Posterior cingulate gyrus (tissue), 11 donors: ENCODE results near the gene DSCAML1.
A peak's percentile ranks its signal among the peaks of the same experiment; 100 is the strongest.

Experiments
- DNase-seq, 10 donors: peaks; one replicate each; pipeline versions ENCODE4 v3.0.0 to v3.0.0-alpha.2; 2020 to 2021; ENCODE audit warnings: mixed read lengths in 3 of 10
- intact Hi-C: fragments of 100-400 bp; cut with DNase I; formaldehyde crosslinking; loops from one replicate; pipeline ENCODE4 v1.15.1; 2023

Gene DSCAML1

DNA sequence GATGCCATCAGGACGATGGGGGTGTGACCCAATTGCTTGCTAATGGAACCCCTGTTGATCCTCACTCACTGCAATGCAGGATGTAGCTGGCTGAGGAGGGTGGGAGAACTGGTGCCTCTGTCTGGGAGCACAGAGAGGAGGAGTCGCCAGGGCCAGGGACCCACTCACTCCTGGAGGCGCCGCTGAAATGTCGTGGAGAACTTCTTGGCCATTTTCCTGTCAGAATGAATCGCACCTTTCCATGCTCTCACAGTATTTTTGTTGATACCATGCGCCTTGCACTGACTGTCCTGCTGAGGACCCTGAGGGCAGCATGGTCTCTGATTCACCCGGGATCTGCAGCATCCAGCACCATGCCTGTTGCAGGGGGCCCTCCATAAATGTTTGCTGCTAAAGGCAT is 211.4 kb downstream of the DSCAML1 start:
- intact Hi-C loops = no loop called here
- peak in 1 of 10 donors; percentile 56 for DNase-seq

DNA sequence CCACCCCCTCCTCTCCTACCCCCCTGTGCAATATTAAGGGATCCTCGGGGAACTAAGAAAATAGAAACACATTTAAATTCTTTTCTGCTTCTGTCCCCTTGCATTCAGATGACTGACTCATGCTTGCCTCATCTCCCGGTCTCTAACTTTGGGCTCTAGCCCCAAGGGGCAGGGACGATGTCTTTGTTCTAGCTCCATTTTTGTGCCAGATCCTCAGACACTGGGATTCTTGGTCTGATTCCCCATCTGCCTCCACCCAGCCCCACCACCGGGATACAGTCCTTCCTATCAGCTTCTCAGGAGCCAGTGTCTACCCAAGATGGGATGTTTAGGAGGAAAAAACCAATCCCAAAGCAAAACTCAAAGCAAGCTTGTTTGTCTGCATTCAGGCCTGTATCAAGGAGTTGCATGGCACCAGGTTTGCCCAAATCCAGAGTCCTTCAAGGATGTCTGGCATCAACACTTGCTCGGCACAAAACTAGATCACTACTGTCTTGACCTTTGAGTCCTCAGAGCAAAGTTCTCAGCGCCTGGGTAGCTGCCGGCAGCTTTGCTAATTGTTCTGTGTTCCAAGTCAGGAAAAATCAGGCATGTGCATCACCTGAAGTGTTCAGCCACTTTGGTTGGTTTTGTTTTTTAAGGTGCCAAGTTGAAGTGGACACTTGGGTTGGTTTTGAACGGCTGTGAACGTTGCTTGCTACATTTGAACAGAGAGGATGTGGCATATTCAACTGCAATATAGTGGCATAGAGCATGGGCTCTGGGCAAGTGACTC is 212.8 kb downstream of the DSCAML1 start:
- intact Hi-C loops = no loop called here
- peak in 2 of 10 donors; percentile 9 to 61 for DNase-seq

DNA sequence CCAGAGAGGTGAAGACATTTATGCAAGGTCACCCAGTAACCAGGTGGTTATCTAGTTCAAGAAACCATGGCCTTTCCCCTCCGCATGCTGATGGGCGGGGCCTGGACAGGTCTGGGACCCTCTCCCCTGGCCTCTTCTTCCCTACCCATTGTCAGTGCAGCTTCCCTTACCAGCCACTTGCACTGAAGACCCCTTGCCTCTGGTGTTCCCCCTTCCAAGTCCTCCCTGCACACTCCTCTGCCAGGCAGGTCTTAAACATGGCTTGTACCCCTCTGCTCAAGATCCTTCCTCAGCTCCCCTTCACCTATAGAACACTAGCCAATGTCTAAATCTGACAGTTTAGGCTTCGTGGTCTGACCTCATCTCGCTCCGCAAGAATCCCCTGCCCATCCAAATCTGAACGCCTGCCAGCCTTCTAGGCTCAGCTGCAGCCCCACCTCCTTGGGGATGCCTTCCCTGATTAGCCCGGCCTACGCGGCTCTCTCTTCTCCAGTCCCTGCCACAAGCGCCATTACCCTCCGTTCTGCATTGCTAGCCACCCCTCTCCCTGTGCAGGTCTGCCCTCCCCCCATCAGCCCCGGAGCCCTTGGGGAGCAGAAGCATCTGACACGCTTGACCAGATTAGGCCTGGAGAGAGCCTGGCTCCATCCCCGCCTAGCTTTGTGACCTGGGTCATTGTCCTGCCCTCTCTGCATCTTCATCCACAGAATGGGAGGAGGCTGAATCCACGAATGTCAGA is 213.8 kb downstream of the DSCAML1 start:
- peak in 5 of 10 donors; percentile 45 to 94 (median 46) for DNase-seq
- intact Hi-C loops = no loop called here

DNA sequence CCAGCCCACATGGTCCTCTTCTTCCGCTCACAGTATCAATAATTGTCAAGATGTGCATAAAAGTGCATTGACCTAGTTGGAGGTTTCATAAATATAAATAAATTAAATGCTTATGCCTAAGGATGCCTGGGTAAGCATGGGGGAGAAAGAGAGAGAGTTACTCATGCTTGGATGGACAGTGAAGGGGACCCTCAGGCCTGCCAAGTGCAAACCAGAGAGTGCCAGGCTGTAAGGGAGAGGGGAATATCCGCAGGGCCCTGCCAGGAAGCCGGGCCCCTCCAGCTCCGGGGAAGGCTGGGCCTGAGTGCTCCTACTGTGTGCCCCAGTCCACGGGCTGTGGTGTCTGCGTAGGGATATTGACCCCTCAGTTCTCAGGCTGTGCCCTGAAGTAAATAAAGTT is 214.6 kb downstream of the DSCAML1 start:
- peak in 1 of 10 donors; percentile 63 for DNase-seq
- intact Hi-C loops = no loop called here

DNA sequence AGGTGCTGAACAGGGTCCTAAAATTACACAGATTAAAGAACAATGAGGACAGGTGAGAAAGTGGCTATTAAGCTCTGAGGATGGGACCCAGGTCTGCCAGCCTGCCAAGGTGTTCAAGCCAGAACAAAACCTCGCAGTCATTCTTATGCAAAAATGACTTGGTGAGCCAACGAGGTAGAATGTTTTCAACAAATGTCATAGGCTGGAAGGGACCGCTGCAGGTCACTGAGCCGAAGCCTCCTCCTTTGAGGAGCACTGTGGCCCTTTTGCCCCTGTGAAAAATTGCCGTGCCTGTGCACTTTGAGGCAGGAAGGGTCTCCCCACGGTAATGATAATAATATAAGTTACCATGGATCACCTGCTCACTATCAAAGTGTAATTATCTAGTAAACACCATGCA is 216.2 kb downstream of the DSCAML1 start:
- DNase-seq = peak in 1 of 10 donors; percentile 39
- intact Hi-C loops = no loop called here

DNA sequence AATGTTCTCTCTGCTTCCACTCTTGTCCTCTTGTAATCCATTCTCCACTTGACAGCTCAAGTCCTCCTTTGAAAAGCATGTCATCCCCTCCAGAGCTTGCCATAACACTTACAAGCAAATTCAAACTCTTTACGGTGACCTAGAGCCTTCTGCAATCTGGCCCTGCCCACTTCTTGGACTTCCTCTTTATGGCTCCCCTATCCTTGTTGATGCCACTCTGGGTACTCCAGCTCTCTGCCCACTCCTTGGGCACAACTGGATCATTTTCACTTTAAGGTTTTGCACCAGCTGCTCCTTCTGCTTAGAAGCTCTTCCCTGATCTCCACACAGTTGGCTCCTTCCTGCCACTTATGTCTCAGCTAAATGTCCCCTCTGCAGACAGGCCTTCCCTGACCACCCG is 217.9 kb downstream of the DSCAML1 start:
- intact Hi-C loops = no loop called here
- peak in 1 of 10 donors; percentile 9 for DNase-seq

DNA sequence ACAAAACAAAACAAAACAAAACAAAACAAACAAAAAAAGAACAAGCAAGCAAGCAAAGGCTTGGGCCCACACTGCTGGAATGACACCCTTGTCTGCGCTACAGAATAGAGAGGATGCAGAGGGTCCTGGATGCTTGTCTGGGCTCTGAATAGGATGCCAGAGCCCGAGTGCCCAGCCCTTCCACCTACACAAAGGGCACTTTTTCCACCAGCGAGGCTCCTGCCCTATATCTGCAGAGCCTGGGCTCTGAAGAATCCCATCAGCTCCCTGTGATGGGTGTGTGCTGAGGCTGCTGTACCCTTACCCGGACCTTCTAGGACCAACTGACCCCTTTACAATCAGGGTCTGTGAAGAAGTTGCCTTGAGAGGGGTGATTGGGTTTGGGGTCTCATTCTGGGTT is 221.2 kb downstream of the DSCAML1 start:
- DNase-seq = peak in 1 of 10 donors; percentile 7
- intact Hi-C loops = no loop called here

DNA sequence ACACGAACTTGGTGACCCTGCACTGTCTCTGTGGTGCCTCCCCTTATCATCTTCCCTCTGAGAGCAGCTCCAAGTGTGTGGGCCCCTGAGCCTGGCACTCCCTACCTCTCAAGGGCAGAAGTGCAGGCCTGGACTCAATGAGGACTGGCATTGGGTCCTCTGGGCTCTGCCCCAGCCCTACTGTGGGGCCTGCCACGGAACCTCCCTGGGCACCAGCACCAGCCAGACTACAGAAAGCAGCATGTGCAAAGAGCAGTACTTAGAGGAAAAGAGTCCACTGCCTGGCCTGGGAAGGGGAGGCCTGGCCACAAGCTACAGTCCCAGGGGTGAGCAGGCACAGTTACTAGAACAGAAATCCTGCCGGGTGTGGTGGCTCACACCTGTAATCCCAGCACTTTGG is 222.5 kb downstream of the DSCAML1 start:
- DNase-seq = peak in 1 of 10 donors; percentile 73
- intact Hi-C loops = no loop called here

DNA sequence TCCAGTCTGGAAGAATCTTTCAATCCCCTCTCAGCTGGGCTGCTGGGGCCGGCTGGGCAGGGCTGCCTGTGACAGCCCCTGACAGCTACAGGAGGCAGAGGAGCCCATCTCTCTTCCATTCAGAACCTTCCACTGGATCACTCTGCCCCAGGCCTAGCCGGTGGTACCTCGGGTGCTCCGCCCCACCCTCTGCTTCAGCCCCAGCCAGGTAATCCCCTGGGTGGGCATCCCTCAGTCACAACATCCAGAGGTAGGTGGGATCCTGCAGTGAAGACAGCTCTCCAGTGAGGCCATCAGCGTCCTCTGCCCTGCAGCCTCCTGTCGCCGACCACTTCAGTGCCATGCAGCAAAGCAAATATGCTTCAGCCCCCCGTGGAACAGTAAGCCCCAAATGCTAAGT is 223.7 kb downstream of the DSCAML1 start:
- DNase-seq = peak in 1 of 10 donors; percentile 70
- intact Hi-C loops = no loop called here

DNA sequence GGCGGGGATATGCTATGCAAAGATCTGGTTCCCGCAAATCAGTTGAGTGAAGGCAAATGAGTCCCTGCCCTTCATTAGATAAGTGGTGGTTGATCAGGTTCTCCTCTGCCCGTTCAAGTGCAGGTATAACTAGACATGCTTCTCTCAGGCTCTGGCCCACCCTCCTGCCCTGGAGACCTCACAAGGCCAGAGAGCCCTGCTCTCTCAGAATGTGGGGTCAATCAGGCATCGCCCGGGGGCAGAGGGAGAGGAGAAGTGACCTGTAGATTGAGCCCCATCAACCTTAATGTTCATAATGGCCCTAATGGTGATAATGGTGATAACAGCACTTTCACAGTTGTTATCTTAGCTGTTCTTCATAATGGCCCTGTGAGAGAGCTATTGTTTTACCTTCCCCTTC is 224.3 kb downstream of the DSCAML1 start:
- intact Hi-C loops = no loop called here
- DNase-seq = peak in 1 of 10 donors; percentile 24

DNA sequence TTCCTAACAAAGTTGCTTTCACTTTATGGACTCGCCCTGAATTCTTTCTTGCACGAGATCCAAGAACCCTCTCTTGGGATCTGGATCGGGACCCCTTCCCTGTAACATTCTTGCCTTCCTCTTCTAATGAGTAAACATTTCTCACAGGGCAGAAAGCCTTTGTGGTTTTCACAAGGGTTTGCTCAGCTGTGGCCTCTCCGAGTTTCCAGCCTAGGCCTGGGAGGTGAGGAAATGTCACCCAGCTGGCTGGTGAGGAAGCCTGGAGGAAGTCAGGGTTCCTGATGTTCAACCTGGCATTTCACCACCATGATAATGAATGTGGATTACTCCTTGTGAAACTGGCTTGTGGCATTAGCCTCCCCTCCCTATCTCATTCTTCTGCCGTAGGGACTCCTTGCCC is 224.9 kb downstream of the DSCAML1 start:
- intact Hi-C loops = no loop called here
- peak in 1 of 10 donors; percentile 46 for DNase-seq

DNA sequence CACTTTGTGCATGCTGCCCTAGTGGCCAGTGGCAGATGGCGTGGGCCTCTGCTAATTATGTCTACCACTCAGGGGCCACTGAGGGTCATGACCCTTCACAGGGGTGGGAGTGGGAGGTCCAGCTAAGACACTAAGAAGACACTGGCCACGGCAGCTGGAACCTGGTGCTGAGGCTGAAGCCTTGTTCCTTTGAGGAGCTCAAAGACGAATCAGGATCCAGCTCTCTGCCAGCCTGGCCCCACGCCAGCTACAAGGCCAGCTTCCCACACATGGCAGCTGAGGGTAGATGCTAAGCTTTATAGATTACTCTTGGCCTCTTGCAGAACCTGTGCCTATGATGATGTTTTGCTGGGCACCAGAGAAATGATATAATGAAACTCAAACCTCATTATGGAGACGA is 226.3 kb downstream of the DSCAML1 start:
- intact Hi-C loops = no loop called here
- peak in 9 of 10 donors; percentile 49 to 93 (median 60) for DNase-seq

DNA sequence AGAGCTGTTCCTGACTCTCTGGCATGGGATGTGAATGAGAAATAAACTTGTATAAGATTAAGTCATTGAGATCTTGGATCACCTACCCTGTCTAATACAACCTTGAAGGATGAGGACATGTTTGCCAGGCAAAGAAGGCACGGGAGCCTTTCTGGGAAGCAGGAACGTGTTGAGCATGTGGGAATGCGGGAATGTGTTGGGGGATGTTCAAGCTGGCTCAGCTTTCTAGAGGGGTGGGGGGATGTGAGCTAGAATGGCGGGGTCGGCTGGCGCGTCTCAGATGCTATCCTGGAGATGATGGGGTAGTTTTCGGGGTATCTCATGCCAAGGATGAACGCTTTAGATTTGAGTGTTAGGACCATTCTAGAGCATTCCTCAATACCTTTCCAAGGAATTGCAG is 227.1 kb downstream of the DSCAML1 start:
- DNase-seq = peak in 2 of 10 donors; percentile 13 to 51

DNA sequence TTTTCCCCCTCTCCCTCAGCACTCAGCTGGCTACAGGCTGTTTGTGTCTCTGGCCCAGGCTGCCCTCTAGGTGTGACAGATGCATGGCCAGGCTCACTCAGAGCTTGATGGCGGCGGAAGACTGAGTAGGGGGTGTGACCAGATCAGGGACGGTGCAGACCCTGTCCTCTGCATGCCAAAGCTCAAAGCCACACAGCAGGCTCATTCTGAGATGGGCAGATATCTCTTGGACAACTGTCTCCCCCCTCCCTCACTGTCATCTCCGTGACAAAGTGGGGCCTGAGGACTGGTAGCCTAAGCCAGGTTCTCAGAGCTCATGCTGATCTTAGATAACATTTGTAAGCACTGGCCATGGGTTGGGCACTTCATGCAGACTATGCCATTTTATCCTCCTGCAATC is 231.3 kb downstream of the DSCAML1 start:
- peak in 2 of 10 donors; percentile 26 to 28 for DNase-seq
- intact Hi-C loops = no loop called here

More for the DNA sequence above, 227.1 kb downstream of the DSCAML1 start:
- intact Hi-C loops = no loop called here

DNA sequence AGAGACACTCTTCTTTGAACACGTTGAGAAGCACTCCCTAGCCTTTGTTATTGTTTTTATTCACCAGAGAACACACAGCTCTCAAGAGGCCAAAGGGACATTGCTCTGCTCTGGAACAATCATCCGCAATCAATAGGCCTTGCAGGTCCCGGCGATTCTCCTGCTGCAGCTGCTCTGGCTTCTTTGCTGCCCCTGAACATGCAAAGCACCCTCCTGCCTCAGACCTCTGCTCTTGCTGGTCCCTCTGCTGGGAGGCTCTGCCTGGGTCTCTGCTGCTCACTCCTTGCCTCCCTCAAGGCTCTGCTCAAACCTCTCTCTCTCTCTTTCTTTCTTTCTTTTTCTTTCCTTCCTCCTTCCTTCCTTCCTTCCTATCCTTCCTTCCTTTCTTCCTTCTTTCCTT is 232.7 kb downstream of the DSCAML1 start:
- intact Hi-C loops = no loop called here
- peak in 3 of 10 donors; percentile 16 to 66 (median 58) for DNase-seq

DNA sequence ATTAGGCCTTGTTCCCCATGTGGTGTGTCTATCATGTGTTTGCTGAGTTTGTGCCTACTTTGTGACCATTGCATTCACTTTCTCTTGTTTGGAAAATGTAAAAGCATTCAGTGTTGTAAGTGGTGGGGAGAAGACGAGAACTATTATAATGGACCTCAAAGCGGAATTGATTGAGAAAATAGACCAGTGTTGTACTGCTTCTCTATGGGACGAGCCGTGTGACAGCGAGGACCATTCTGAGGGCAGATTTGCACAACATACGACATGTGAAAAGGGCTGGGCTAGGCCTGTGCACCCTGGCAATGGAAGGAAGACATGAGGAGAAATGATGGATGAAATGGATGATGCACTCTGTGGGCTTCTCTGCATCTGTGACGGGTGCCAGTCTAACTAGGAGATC is 233.5 kb downstream of the DSCAML1 start:
- DNase-seq = peak in 3 of 10 donors; percentile 17 to 81 (median 20)
- intact Hi-C loops = no loop called here

DNA sequence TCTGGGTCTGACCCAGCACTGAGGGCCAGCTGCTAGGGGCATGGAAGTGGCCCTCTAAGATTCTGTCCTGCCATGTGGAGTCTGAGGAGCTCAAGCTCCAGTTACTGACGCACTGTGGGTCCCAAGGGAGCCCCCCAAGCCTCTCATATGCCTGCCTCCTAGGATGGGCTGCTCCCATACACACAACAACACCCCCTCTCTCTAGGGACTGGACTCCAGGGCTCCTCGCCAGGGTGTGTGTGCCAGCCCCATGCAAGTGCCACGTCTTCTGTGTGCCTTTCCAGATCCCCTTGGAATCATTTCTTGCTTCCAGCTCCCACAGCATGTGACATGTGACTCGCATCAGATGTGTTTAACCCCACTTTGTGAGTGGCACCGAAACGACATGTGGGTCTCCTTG is 234.9 kb downstream of the DSCAML1 start:
- intact Hi-C loops = no loop called here
- peak in 3 of 10 donors; percentile 15 to 75 (median 65) for DNase-seq

DNA sequence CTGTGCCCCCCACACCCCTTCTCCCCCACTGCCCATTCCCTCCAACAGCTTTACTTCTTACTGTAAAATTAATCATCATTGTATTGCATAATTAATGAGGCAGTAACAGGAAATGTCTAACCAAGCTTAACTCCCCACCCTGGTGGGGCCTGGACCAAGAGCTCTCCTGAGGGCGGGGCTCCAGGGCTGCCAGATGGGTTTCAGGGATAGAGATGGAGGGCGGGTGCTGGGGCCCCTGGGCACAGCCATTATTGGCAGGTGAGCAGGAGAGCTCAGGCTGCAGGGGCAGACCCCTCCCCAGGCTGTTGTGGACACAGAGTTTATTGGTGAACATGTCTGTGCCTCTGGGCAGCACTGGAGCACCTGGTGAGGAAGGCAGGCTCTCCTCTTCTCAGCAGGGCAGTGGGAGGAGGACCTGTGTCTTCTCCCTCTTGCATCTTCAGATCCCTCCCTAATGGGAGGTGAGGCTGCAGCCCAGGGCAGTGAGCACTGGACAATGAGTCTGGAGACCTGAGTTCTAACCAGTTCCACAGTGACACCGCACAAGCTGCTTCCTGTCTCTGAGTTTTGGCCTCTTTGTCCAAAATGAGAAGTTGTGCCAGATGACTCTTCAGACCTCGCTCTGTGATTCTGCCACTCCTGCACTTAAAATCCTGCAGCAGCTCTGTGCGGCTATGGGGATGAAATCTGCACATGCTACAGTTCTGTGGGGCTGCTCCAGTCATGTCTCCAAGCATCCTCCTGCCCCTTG is 236.1 kb downstream of the DSCAML1 start:
- peak in 3 of 10 donors; percentile 8 to 74 (median 69) for DNase-seq
- intact Hi-C loops = no loop called here

DNA sequence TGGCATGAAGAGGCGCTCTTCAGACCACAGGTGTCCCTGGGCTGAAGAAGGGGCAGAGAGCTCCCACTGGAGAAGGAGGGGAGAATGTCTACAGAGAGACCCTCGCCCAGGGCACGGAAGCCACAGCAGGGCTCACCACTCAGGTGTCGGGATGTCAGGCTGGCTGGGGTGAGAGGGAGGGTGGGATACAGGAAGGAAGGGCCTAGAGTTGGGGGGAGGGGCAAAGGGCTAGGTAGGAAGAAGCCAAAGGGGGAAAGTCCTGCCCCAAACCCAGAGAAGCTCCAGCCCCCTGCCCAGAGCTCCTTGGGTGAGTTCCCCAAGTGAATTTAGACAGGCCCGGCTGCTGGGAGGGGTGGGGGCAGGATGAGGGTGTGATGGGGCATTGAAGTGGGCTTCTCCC is 237.3 kb downstream of the DSCAML1 start:
- DNase-seq = peak in 2 of 10 donors; percentile 15 to 26

DNA sequence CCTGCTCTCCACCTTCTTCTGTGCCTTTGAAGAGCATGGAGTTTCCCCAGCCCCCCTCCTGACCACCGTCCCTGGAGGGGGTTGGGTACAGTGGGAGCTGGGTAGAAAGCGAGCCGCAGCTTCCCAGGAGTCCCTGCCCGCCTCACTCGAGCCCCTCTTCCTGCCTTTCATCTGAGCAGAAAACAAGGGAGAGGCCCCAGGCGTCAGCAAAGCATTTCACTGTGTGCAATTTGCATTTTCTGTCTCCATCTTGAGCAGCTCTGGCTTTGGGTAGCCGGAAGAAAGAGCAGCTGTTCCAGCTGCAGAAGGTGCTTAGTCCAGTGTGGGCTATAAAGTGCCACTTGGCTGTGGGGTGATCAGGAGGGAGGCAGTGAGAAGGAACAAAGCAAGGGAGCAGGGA is 239.7 kb downstream of the DSCAML1 start:
- peak in 3 of 10 donors; percentile 2 to 51 (median 40) for DNase-seq
- intact Hi-C loops = no loop called here

More for the DNA sequence above, 237.3 kb downstream of the DSCAML1 start:
- intact Hi-C loops = no loop called here
